ENCODE data around the gene GNRHR.

Gene GNRHR

DNA sequence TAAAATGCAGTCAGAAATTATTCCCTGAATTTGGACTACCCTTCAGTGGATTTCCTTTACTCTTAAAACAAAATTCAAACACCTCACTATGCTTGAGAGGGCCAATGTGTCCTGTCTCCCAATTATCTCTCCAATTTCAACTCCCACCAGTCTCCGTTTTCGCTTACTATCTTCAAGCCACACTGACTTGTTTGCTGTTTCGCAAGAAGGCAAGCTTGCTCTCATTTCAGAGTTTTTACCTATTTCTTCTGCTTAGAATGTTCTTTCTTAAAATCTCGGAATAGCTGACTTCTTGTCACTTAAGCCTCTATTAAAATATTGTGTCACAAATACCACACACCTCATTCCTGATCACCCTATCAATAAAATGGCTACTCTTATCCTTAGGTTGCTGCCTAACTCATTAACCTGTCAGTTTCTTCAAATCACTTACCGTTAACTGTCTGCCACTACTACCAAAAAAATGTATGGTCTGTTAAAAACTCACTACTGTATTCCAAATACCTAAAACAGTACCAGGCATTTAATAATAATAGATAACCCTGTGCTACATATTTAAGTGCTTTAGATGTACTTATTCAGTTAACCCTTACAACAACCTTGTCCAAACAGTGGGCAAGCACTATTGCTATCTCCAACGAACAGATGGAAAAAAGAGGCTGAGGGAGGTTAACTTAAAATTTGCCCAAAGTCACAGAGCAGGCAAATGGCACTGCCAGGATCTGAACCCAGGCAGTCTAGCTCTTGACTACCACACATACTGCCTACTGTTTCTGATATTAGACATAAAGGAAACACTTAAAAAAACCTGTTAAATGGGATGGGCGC is 56.1 kb downstream of the GNRHR start:
- no peak for DNase-seq

DNA sequence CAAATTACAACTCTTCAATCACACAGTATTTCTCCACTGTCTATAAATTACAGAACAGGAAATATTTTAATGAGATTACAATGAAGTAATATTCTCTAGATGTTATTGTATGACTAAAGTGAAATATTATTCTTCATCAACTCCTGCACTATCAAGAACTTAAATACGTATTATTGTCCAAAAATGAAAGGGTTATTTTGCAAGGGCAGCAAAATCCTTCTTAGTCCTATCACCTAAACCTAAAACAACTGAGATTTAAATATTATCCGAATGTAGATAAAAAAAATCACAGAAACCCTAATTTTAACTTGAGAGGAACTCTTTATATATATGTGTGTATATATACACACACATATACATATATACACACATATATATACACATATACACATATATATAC is 58.1 kb downstream of the GNRHR start:
- DNase-seq = no peak

DNA sequence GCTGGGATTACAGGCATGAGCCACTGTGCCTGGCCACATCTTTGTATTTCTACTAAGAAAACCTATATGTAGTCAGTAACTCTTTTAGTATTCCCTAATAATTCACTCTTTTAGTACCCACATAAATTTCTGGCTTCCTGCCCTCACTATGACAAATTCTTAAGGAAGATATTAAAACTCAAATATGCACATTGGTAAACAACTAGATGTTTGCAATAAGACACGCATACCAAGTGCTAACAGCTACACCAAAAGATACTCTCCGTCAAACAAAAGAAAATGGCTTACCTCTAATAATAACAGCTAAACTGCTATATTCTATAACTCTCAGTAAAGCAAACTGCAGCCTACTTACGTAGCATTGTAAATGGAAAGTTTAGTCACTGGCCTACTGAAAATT is 59.5 kb downstream of the GNRHR start:
- no peak for DNase-seq

DNA sequence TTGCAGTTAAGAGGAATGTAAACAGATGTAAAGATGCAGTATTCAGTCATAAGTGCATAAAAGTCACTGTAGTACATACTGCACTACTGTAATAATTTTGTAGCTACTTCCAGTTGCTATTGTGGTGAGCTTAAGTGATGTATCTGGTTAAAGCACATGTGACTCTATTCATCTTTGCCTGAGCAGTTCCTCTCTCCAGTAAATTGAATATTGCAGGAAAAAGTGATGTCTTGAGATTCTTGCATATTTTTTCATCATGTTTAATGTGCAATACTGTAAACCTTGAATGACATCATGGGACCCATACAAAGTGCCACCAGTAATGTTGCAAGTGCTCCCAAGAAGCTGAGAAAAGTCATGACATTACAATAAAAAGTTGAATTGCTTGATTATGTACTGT is 62.9 kb downstream of the GNRHR start:
- no peak for DNase-seq

Data from right forelimb (tissue), 1 donor.